ENCODE data around the gene GADD45A. TPM values are rescaled to one million over a fixed set of nuclear protein-coding genes. Genes with fewer than 3 reads are reported as not detected.
A peak's percentile ranks its signal among the peaks of the same experiment; 100 is the strongest.

Gene GADD45A
- polyA plus RNA-seq, 4 donors: 122 to 147 (median 133) TPM

- no peak for DNase-seq (ENCODE audit: low read depth in 4 of 4, low spot score in 3 of 4)
These were observed 18.4 kb upstream of the GADD45A start for GRCh38 chr1:67666636-67667035.

DNA sequence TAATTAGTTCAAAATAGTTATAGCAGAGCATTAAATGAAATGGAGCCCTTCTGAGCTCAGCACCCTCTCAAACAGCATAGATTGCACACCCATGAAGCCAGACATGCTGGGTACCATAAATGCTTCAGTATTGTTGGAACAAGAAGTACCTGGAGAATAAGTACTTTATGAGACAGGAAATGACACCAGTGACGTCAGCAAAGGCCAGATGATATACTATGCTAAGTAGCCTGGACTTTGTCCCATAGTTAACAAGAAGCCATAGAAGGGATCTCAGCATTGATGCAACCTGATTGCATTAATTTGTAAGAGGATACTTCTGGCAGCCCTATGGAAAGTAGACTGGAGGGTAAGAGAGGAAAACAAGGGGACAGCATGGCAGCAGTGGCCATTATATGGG, 16.3 kb upstream of the GADD45A start:
- no peak for DNase-seq (ENCODE audit: low read depth in 4 of 4, low spot score in 3 of 4)

GRCh38 chr1:67672260-67672803, 12.7 kb upstream of the GADD45A start:
- no peak for DNase-seq (ENCODE audit: low read depth in 4 of 4, low spot score in 3 of 4)

DNA sequence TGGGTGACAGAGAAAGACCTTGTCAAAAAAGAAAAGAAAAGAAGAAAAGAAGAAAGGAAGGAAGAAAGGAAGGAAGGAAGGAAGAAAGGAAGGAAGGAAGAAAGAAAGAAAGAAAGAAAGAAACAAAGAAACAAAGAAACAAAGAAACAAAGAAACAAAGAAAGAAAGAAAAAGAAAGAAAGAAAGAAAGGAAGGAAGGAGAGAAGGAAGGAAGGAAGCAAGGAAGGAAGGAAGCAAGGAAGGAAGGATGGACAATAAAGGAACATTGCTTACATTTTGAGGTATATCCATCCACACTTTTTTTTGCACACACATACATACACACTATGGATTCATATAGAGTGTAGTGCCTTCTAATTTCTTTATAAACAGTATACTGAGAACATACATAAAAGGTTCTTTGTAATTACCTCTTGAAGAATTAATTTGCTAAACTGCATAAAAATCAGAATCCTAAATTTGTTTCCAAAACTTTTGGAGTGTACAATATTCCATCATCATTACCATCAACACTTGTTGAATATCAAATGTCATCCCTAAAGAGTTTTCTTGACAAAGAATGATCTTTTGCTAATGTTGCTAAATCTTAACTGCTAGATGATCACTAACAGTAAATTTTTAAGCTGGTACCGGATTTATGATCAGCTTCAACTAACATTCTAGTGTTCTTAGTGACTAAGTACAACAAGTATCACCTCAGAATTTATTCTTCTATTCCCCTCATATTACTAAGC, 11.4 kb upstream of the GADD45A start:
- DNase-seq (ENCODE audit: low read depth in 4 of 4, low spot score in 3 of 4): no peak

DNA sequence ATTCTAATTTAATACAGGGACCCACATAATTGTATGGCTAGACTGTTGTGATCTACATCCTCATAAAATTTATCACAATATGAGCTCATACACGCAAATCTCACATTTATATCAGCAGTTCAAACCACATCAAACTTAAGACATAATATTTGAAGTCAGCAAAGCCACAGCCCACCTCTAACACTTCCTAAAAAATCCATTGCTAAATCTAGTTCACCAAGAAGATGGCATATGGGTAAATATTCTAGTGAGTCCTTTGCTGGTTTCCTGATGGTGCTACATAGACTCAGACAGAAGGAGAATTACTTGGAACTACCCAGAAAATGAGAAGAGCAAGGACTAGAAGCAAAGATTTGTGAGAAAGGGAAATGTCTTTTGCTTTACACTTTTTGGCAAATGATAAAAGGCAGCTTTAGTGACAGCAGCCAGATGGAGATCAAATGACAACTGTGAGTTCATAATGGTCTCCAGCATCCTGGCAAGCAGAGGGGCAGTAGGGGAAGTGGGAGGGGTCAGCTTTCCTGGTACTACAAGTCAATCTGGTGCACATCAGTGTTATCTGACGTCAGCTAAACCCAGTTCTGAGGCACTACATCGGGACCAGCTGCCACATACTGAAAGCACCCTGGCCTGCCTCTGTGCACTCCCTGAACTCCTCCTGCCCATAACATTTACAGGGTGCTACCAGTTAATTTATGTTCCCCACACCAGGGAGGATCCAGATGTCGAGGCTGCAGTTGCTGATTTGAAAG, 10.6 kb upstream of the GADD45A start:
- DNase-seq (ENCODE audit: low read depth in 4 of 4, low spot score in 3 of 4): peak in 2 of 4 donors; percentile 41 to 58

GRCh38 chr1:67675800-67676199, 9.2 kb upstream of the GADD45A start:
- no peak for DNase-seq (ENCODE audit: low read depth in 4 of 4, low spot score in 3 of 4)

GRCh38 chr1:67676287-67676686, 8.7 kb upstream of the GADD45A start:
- no peak for DNase-seq (ENCODE audit: low read depth in 4 of 4, low spot score in 3 of 4)

DNA sequence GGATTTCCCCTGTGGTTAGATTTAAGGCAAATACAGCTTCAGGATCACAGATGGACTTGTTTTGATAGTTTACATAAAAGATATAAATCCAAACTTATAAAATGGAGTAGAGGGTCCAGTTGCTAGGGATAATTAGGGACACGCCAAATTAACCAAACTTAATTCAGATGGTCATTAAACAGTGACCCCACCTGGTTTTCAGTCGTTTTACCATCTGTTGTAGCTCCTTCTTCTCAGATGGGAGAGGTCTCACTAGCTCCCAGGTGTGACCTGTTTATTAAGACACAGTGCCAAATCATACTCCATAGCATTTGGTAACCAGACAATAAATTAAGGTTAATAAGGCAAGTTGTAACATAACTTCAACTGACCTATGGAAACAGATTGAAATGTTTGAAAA, 8.1 kb upstream of the GADD45A start:
- DNase-seq (ENCODE audit: low read depth in 4 of 4, low spot score in 3 of 4): no peak

DNA sequence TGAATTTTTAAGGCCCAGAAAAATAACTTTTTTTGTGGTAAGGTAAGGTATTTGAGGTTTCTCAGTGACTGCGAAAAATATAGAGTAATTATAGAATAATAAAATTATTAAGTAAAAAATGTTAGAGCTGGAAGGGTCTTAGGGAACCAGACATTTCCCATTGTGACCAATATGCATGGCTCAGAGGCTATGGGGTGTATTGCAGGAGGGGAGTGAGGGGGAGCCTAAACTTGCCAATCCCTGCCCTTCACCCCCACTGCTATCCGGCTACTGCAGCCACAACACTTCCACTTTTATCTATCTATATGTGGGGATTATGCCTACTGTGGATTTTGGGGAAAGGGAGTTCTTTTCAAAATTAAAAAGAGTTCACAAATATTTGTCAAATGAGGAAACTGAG, 7.6 kb upstream of the GADD45A start:
- DNase-seq (ENCODE audit: low read depth in 4 of 4, low spot score in 3 of 4): no peak

DNA sequence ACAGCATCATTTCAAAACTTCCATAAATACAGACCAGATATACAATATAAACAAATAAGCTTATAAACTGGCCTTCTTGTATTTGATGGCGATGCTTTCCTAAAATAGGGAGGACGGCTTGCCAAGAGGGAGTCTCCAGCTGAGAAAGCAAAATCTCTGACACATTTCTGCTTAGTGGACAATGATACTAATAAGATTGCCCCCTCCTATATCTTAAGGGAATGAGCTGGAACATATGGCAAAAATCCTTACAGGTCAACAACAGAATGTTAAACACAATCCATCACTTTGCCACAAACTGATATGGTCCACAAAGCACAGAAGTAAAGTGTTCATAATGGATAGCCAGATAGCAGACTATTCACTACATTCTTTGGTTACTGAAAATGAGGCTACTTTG, 7.1 kb upstream of the GADD45A start:
- peak in 3 of 4 donors; percentile 29 to 41 (median 33) for DNase-seq (ENCODE audit: low read depth in 4 of 4, low spot score in 3 of 4)

DNA sequence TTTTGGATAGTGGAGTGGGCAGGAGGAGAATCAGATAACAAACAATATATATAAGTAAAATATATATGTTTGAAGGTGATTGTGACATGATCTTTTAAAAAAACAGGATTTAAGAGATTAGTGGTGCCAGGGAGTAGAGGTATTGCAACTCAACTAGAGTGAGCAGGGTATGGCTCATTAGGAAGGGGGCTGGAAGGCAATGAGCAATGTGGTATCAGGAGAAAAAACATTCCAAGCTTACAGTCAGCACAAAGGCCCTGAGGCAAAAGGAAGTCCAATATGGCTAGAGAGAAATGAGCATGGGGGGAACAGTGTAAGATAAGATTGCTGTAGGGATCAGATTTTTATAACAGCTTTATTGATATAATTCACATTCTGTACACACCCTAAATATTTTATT, 5.3 kb upstream of the GADD45A start:
- no peak for DNase-seq (ENCODE audit: low read depth in 4 of 4, low spot score in 3 of 4)

GRCh38 chr1:67680486-67680885, 4.5 kb upstream of the GADD45A start:
- DNase-seq (ENCODE audit: low read depth in 4 of 4, low spot score in 3 of 4): no peak

GRCh38 chr1:67682659-67683197, 2.3 kb upstream of the GADD45A start:
- DNase-seq (ENCODE audit: low read depth in 4 of 4, low spot score in 3 of 4): no peak

DNA sequence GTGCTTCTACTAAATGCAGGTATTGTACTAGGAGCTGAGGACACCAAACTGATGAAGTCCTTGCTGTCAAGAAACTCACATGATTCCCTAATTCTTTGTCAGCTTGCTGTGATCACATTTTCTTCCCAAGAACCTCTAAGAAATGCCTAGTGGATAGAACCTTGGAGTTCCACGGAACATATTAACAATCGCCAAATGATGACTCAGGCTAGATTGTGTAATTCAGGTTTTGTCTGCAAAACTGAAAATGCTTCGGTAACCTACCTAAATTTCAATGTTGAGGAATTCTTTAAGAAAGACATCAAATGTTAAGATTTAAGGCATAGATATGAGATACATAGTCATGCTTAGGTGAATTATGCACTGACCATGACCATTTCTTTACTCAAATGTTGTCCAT, 1.7 kb upstream of the GADD45A start:
- DNase-seq (ENCODE audit: low read depth in 4 of 4, low spot score in 3 of 4): no peak

- no peak for DNase-seq (ENCODE audit: low read depth in 4 of 4, low spot score in 3 of 4)
These were observed 1.1 kb upstream of the GADD45A start for GRCh38 chr1:67683766-67684525.

GRCh38 chr1:67684526-67685066, 405 bp upstream of the GADD45A start:
- no peak for DNase-seq (ENCODE audit: low read depth in 4 of 4, low spot score in 3 of 4)

DNA sequence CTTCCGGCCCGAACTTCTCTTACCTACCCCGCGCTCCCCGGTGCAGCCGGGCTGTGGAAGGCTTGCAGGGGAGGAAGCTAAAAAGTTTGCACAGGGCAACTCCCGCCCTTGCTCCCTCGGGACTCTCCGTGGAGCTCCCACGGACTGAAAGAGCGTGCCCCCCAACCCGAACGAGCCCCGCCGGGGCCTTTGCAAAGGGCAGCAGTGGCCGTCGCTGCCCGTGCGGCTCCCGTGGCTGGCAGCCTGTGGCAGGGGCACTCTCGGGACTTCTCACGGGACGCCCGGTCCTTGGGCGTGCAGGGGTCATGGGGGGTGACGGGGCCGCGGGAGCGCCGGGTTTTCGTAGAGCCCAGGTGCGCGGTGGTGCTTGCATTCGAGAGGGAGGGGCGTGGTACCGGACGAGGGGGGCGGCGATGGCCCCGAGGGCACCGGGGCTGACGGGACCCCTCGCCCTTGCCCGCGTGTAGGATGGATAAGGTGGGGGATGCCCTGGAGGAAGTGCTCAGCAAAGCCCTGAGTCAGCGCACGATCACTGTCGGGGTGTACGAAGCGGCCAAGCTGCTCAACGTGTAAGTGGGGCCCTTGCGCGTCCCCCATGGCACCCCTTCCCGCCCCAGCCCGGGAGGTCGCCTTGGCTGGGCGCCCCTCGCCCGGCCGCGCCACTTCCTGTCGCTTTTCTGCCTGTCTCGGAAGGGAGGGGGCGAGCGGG, 711 bp downstream of the GADD45A start:
- no peak for DNase-seq (ENCODE audit: low read depth in 4 of 4, low spot score in 3 of 4)

- DNase-seq (ENCODE audit: low read depth in 4 of 4, low spot score in 3 of 4): peak in 2 of 4 donors; percentile 43 to 45
These were observed 1.5 kb downstream of the GADD45A start for GRCh38 chr1:67686267-67687197.

- no peak for DNase-seq (ENCODE audit: low read depth in 4 of 4, low spot score in 3 of 4)
These were observed 2.2 kb downstream of the GADD45A start for GRCh38 chr1:67687198-67687545.
